RWPE2 (cell line): ENCODE data around the gene NEK6.

Experiments used
- ATAC-seq: fragments of 200-7000 bp; cut with Tn5 transposase; 3 replicates; pipeline ENCODE4 v1.9.1; 2021; ENCODE audit warnings: low read depth
- DNase-seq: peaks from one replicate; pipeline ENCODE4 v3.0.0-alpha.2; 2020; ENCODE audit warnings: low spot score
- H3K27ac ChIP-seq: fragments of 450-650 bp; 2 replicates; pipeline ENCODE4 v1.5.1; 2017; ENCODE audit warnings: mild to moderate bottlenecking; ENCODE audit not compliant: poor library complexity, severe bottlenecking
- H3K27me3 ChIP-seq: fragments of 250-450 bp; sonication (Bioruptor Pico); 2 replicates; pipeline ENCODE4 v1.5.1; 2021; ENCODE audit warnings: mild to moderate bottlenecking, moderate library complexity; ENCODE audit not compliant: insufficient read depth, poor library complexity, severe bottlenecking
- H3K36me3 ChIP-seq: fragments of 250-450 bp; sonication (Bioruptor Pico); 2 replicates; pipeline ENCODE4 v1.5.1; 2020; ENCODE audit warnings: low read depth, mild to moderate bottlenecking, moderate library complexity
- H3K4me1 ChIP-seq: fragments of 250-450 bp; sonication (Bioruptor Pico); 2 replicates; pipeline ENCODE4 v1.5.1; 2021; ENCODE audit warnings: mild to moderate bottlenecking, moderate library complexity; ENCODE audit not compliant: insufficient read depth, poor library complexity, severe bottlenecking
- H3K4me3 ChIP-seq: fragments of 250-450 bp; sonication (Bioruptor Pico); 2 replicates; pipeline ENCODE4 v1.5.1; 2021; ENCODE audit warnings: mild to moderate bottlenecking, moderate library complexity; ENCODE audit not compliant: severe bottlenecking
- H3K9me3 ChIP-seq: fragments of 250-450 bp; sonication (Bioruptor Pico); 2 replicates; pipeline ENCODE4 v1.5.1; 2021; ENCODE audit warnings: mild to moderate bottlenecking, moderate library complexity; ENCODE audit not compliant: severe bottlenecking
- TF ChIP-seq, protein P1 (sequence below): fragments of 450-650 bp; IDR thresholded peaks from one replicate; pipeline ENCODE4 v1.5.1; 2017; ENCODE audit warnings: mild to moderate bottlenecking, moderate library complexity; ENCODE audit not compliant: poor library complexity, severe bottlenecking

NEK6 gene

DNA sequence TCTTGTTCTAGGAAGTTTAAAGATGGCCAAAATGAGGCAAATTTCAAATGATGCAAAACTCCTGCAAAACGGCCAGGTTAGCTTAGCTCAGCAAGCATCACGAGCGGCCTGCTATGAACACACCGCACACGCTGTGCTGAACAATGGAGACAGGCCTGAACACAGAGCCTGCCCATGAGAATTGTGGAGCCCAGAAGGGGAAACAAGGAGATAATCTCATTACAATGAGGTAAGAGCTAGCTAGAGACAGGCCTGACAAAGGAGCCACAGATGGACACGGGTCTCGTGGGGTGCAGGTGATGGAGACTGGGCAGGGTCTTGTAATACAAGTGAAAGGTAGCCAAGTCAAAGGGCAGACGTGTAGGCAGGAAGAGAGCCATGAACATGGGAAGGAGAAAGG is 107.3 kb downstream of the NEK6 start:
- Histone ChIP-seq H3K9me3 (no peaks in the 10 kb centered on the region), H3K36me3 (peaks cover 9% of the 10 kb centered on the region; the same call in 1 of the 2 replicates), H3K4me1 (peaks cover 17% of the 10 kb centered on the region), H3K27me3 (no peaks in the 10 kb centered on the region), H3K4me3 (no peak overlapping the region), H3K27ac (no peak overlapping the region)
- TF ChIP-seq, protein P1, sequence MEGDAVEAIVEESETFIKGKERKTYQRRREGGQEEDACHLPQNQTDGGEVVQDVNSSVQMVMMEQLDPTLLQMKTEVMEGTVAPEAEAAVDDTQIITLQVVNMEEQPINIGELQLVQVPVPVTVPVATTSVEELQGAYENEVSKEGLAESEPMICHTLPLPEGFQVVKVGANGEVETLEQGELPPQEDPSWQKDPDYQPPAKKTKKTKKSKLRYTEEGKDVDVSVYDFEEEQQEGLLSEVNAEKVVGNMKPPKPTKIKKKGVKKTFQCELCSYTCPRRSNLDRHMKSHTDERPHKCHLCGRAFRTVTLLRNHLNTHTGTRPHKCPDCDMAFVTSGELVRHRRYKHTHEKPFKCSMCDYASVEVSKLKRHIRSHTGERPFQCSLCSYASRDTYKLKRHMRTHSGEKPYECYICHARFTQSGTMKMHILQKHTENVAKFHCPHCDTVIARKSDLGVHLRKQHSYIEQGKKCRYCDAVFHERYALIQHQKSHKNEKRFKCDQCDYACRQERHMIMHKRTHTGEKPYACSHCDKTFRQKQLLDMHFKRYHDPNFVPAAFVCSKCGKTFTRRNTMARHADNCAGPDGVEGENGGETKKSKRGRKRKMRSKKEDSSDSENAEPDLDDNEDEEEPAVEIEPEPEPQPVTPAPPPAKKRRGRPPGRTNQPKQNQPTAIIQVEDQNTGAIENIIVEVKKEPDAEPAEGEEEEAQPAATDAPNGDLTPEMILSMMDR = no peak
- DNase-seq = no peak
- ATAC-seq = no peak

DNA sequence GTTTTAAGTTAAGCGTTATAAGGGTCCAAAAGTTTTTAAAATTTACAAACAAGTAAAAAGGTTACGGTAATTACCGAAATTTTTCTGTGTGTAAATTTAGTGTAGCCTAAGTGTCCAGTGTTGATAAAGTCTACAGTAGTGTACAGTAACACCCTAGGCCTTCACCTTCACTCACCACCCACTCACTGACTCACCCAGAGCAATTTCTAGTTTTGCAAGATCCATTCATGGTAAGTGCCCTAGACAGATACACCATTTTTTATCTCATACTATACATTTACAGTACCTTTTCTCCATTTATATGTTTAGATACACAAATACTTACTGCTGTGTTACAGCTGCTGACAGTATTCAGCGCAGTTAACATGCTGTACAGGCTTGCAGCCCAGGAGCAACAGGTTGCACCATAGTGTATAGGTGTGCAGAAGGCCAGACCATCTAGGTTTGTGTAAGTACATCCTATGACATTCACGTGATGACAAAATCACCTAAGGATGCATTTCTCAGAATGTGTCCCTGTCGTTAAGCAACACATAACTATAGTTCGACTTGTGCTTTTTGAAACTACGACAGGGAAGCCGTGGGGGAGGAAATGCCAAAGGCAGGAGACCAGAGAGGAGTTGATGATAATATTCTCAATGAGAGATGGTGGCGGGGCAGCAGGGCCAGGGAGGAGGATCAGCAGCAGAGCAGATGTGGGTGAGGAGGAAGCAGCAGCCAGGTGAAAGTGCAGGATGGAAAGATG is 108.9 kb downstream of the NEK6 start:
- ATAC-seq = peak; percentile 93
- H3K4me3 ChIP-seq = no peak overlapping the region
- no peak overlapping the region for H3K27ac ChIP-seq
- H3K36me3 ChIP-seq = peaks cover 9% of the 10 kb centered on the region; the same call in 1 of the 2 replicates
- H3K27me3 ChIP-seq = no peaks in the 10 kb centered on the region
- peaks cover 25% of the 10 kb centered on the region for H3K4me1 ChIP-seq
- DNase-seq = no peak
- TF ChIP-seq, protein P1 = no peak
- H3K9me3 ChIP-seq = no peaks in the 10 kb centered on the region

DNA sequence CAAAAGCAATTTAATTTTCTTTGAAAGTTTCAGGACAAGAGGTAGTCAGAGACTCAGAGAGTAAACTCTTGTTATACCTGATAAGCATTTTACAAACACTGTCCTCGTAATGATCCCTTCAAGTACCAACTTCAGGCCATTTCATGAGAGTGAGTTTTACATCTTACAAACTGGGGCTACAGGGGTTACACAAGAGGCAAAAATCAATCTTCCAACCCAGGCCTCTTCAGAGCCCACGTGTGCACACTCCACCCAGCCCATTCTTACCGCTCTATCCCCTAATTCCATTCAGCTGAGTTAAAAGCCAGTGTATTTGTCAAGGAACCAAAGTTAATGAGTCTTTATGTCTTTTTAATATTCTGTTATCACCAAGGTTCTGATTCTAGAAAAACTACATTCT is 110.9 kb downstream of the NEK6 start:
- no peak for ATAC-seq
- H3K27ac ChIP-seq = no peak overlapping the region
- TF ChIP-seq, protein P1 = no peak

DNA sequence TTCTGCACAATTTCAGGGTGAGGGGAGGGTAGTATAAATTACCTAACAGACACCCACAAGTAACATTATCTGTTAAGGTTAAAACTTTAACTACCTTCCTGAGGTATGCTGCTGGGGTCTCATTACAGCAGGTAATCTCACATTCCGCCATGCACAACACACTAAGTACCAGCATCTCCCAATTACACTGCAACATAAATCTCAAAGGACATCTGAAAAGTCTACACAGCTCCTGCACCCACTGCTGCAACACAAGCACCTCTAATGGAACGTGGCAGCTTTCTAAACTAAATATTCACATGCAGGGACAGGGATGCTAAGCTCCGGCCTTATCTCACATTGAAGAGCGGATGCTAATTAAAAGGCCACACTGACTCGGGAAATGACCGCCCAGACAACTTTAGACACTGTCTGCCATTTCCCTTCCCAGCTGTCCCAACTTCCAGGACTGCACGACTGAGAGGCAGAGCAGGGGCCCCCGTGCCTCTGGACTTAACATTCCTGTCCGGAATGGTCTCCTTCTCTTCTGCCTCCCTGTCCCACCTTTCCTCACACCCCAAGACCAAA is 111.6 kb downstream of the NEK6 start:
- ATAC-seq (no peak), DNase-seq (no peak)
- Histone ChIP-seq H3K4me1 (peaks cover 30% of the 10 kb centered on the region), H3K36me3 (peaks cover 8% of the 10 kb centered on the region), H3K4me3 (no peak overlapping the region), H3K27ac (no peak overlapping the region), H3K9me3 (no peaks in the 10 kb centered on the region), H3K27me3 (no peaks in the 10 kb centered on the region)
- TF ChIP-seq, protein P1 = no peak

More for the DNA sequence above, 110.9 kb downstream of the NEK6 start:
- no peaks in the 10 kb centered on the region for H3K9me3 ChIP-seq
- H3K4me3 ChIP-seq = no peak overlapping the region
- peaks cover 30% of the 10 kb centered on the region for H3K4me1 ChIP-seq
- DNase-seq = no peak
- no peaks in the 10 kb centered on the region for H3K27me3 ChIP-seq
- peaks cover 4% of the 10 kb centered on the region; the same call in 1 of the 2 replicates for H3K36me3 ChIP-seq
